NCI-H2029 treated with DMSO at 0.1 percent for 48 hours (cell line): ENCODE results near the gene WDFY3.
"Not testable (repeated sequence)": the region's sequence is repeated elsewhere in the genome, so short reads cannot be mapped to it uniquely, and the experiment has no call there.

ENCODE experiments used
- DNase-seq: peaks from one replicate; lab custom pipeline; 2025; lab: John Stamatoyannopoulos, UW

WDFY3 gene

GRCh38 chr4:84852081-84852480 is 114.4 kb downstream of the WDFY3 start:
- DNase-seq, result no peak

GRCh38 chr4:84849051-84849640 is 117.3 kb downstream of the WDFY3 start:
- DNase-seq, result no peak

GRCh38 chr4:84848432-84848831 is 118.1 kb downstream of the WDFY3 start:
- no peak for DNase-seq

- no peak for DNase-seq
Measured at GRCh38 chr4:84847978-84848377, 118.5 kb downstream of the WDFY3 start.

GRCh38 chr4:84846985-84847384 is 119.5 kb downstream of the WDFY3 start:
- DNase-seq, result no peak

GRCh38 chr4:84841435-84841834 is 125.1 kb downstream of the WDFY3 start:
- DNase-seq, result no peak

- DNase-seq, result no peak
Measured at GRCh38 chr4:84837751-84838150, 128.7 kb downstream of the WDFY3 start.

GRCh38 chr4:84829633-84830032 is 136.9 kb downstream of the WDFY3 start:
- DNase-seq, result not testable (repeated sequence)

- DNase-seq, result no peak
Measured at GRCh38 chr4:84826681-84827080, 139.8 kb downstream of the WDFY3 start.

GRCh38 chr4:84825701-84826341 is 140.7 kb downstream of the WDFY3 start:
- no peak for DNase-seq

GRCh38 chr4:84821064-84821463 is 145.4 kb downstream of the WDFY3 start:
- no peak for DNase-seq

GRCh38 chr4:84814094-84814750 is 152.3 kb downstream of the WDFY3 start:
- DNase-seq, result no peak

GRCh38 chr4:84809946-84810345 is 156.5 kb downstream of the WDFY3 start:
- no peak for DNase-seq

- DNase-seq, result no peak
Measured at GRCh38 chr4:84808332-84808731, 158.2 kb downstream of the WDFY3 start.

- DNase-seq, result not testable (repeated sequence)
Measured at GRCh38 chr4:84806541-84806940, 159.9 kb downstream of the WDFY3 start.

GRCh38 chr4:84804136-84804535 is 162.4 kb downstream of the WDFY3 start:
- DNase-seq, result no peak

- DNase-seq, result no peak
Measured at GRCh38 chr4:84803720-84804119, 162.8 kb downstream of the WDFY3 start.

GRCh38 chr4:84803116-84803515 is 163.4 kb downstream of the WDFY3 start:
- DNase-seq, result no peak

- no peak for DNase-seq
Measured at GRCh38 chr4:84800256-84800655, 166.2 kb downstream of the WDFY3 start.

GRCh38 chr4:84799318-84799717 is 167.2 kb downstream of the WDFY3 start:
- no peak for DNase-seq

GRCh38 chr4:84796394-84796793 is 170.1 kb downstream of the WDFY3 start:
- no peak for DNase-seq

GRCh38 chr4:84792366-84793301 is 173.9 kb downstream of the WDFY3 start:
- DNase-seq, result no peak
